ENCODE measurements around the gene HTR7. TPM values are rescaled to one million over a fixed set of nuclear protein-coding genes. Genes with fewer than 3 reads are reported as not detected.

The HTR7 gene
- total and polyA plus RNA-seq, 8 donors, result 0.12 to 0.65 (median 0.24) TPM

DNA sequence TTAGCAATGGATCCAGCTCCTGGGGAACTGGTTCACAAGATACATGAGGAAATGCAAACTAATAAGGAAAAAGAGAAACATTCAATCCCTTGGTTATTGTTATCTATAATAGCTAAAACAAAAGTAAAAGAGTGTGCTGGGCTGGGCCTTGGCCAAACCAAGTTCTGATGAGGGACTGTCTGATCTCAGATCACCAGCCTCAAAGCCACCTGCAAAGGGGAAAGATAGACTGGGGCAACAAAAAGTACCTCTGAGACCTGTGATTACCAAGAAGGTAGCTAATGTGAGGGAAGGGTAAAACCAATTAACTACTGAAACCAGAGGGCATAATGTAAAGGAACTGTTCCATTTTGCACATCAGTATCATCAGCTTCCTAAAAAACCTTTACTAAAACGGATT is 51.2 kb downstream of the HTR7 start:
- Histone ChIP-seq H3K4me3 (no peak overlapping the region), H3K9me3 (no peaks in the 10 kb centered on the region), H3K27me3 (no peaks in the 10 kb centered on the region), H3K27ac (no peak overlapping the region), H3K36me3 (no peaks in the 10 kb centered on the region), H3K4me1 (no peaks in the 10 kb centered on the region)
- DNase-seq, result no peak
- intact Hi-C loops (cut with DNase I), result no loop called here
- TF ChIP-seq, protein P1, sequence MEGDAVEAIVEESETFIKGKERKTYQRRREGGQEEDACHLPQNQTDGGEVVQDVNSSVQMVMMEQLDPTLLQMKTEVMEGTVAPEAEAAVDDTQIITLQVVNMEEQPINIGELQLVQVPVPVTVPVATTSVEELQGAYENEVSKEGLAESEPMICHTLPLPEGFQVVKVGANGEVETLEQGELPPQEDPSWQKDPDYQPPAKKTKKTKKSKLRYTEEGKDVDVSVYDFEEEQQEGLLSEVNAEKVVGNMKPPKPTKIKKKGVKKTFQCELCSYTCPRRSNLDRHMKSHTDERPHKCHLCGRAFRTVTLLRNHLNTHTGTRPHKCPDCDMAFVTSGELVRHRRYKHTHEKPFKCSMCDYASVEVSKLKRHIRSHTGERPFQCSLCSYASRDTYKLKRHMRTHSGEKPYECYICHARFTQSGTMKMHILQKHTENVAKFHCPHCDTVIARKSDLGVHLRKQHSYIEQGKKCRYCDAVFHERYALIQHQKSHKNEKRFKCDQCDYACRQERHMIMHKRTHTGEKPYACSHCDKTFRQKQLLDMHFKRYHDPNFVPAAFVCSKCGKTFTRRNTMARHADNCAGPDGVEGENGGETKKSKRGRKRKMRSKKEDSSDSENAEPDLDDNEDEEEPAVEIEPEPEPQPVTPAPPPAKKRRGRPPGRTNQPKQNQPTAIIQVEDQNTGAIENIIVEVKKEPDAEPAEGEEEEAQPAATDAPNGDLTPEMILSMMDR (IDR thresholded peaks at IDR 0.05), result no peak
- ATAC-seq, result no peak

GRCh38 chr10:90805206-90805605 is 52.6 kb downstream of the HTR7 start:
- Histone ChIP-seq H3K36me3 (no peaks in the 10 kb centered on the region), H3K4me3 (no peak overlapping the region), H3K4me1 (no peaks in the 10 kb centered on the region), H3K9me3 (no peaks in the 10 kb centered on the region), H3K27me3 (no peaks in the 10 kb centered on the region), H3K27ac (no peak overlapping the region)
- intact Hi-C loops (cut with DNase I), result no loop called here
- ATAC-seq (no peak), DNase-seq (no peak)
- TF ChIP-seq, protein P1 (IDR thresholded peaks at IDR 0.05), result no peak

DNA sequence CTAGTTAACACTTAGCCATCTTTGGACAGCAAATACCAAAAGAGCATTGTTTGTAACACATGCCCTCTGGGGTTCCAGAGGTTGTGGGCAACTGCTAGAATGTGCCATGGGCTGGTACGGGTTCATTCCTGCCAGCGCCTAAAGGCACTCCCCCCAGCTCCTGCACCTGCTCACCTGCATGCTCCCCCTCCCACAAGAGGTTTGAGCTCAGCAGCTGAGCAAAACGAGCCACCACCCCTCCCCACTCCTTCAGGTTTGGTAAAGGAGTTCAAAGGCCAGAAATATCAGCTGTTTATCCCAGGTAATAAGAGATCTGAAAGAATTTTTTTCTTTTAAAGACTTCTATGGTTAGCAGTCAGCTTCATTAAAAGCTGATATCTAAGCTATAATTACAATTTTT is 53.5 kb downstream of the HTR7 start:
- TF ChIP-seq, protein P1 (IDR thresholded peaks at IDR 0.05), result no peak
- intact Hi-C loops (cut with DNase I), result no loop called here
- no peak overlapping the region for H3K27ac ChIP-seq
- ATAC-seq (no peak), DNase-seq (no peak)
- no peaks in the 10 kb centered on the region for H3K4me1 ChIP-seq
- H3K36me3 ChIP-seq, result no peaks in the 10 kb centered on the region
- H3K27me3 ChIP-seq, result no peaks in the 10 kb centered on the region
- H3K9me3 ChIP-seq, result no peaks in the 10 kb centered on the region
- H3K4me3 ChIP-seq, result no peak overlapping the region

- H3K4me1 ChIP-seq, result no peaks in the 10 kb centered on the region
- no peaks in the 10 kb centered on the region for H3K27me3 ChIP-seq
- TF ChIP-seq, protein P1 (IDR thresholded peaks at IDR 0.05), result no peak
- no peak overlapping the region for H3K27ac ChIP-seq
- H3K9me3 ChIP-seq, result no peaks in the 10 kb centered on the region
- H3K36me3 ChIP-seq, result no peaks in the 10 kb centered on the region
- H3K4me3 ChIP-seq, result no peak overlapping the region
- intact Hi-C loops (cut with DNase I), result no loop called here
- DNase-seq (no peak), ATAC-seq (no peak)
Observed at GRCh38 chr10:90801608-90802007, 56.2 kb downstream of the HTR7 start.

DNA sequence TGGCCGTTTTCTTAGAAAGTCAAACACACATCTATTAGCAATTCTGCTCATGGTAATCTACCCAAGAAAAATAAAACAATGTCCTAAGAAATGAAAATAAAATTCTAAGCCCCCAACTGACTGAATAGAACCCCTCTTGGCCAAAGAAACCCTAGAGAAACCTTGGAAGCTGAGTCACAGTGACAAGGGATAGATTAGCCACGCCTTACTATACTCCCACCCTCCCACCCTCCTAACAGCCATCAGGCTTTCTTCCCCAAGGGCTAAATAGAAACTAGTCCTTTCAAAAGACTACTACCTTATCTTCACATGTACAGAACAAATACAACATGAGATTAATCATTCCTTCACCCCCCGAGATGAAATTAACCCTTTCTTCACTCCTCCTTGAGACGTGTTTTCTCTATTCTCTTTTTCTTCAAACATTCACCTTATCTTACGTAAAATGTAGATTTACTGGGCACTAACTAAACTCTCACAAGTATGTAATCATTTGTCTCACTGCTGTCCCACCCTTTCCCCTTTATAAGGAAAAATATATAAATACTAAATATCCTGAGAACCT is 57.5 kb downstream of the HTR7 start:
- H3K9me3 ChIP-seq, result no peaks in the 10 kb centered on the region
- no peak overlapping the region for H3K4me3 ChIP-seq
- no peaks in the 10 kb centered on the region for H3K4me1 ChIP-seq
- intact Hi-C loops (cut with DNase I), result no loop called here
- no peak for DNase-seq
- ATAC-seq, result no peak
- no peaks in the 10 kb centered on the region for H3K36me3 ChIP-seq
- no peaks in the 10 kb centered on the region for H3K27me3 ChIP-seq
- no peak overlapping the region for H3K27ac ChIP-seq
- TF ChIP-seq, protein P1 (IDR thresholded peaks at IDR 0.05), result no peak

All from left lung (tissue), 10 donors.